ENCODE measurements around the gene PAPSS2.

GRCh38 chr10:87618566-87619423 lies 40.9 kb upstream of the PAPSS2 start:
- TF ChIP-seq CTCF (IDR thresholded peaks at IDR 0.05) (no peak), USF2 (CRISPR knock-in tag; IDR thresholded peaks at IDR 0.05) (no peak), NR1H2 (CRISPR knock-in tag; IDR thresholded peaks at IDR 0.05) (no peak), STAT6 (CRISPR knock-in tag; conservative IDR thresholded peaks at IDR 0.05; ENCODE audit: low read depth) (no peak), MAX (CRISPR knock-in tag; IDR thresholded peaks at IDR 0.05) (no peak), CBFB (CRISPR knock-in tag; IDR thresholded peaks at IDR 0.05; ENCODE audit: low read depth) (no peak), ETV6 (CRISPR knock-in tag; IDR thresholded peaks at IDR 0.05) (no peak), FOXP4 (CRISPR knock-in tag; IDR thresholded peaks at IDR 0.05) (no peak), CREB1 (CRISPR knock-in tag; IDR thresholded peaks at IDR 0.05) (no peak)
- TF ChIP-seq, protein P1, sequence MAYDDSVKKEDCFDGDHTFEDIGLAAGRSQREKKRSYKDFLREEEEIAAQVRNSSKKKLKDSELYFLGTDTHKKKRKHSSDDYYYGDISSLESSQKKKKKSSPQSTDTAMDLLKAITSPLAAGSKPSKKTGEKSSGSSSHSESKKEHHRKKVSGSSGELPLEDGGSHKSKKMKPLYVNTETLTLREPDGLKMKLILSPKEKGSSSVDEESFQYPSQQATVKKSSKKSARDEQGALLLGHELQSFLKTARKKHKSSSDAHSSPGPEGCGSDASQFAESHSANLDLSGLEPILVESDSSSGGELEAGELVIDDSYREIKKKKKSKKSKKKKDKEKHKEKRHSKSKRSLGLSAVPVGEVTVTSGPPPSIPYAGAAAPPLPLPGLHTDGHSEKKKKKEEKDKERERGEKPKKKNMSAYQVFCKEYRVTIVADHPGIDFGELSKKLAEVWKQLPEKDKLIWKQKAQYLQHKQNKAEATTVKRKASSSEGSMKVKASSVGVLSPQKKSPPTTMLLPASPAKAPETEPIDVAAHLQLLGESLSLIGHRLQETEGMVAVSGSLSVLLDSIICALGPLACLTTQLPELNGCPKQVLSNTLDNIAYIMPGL (CRISPR knock-in tag; IDR thresholded peaks at IDR 0.05): no peak
- TF ChIP-seq, protein P2, sequence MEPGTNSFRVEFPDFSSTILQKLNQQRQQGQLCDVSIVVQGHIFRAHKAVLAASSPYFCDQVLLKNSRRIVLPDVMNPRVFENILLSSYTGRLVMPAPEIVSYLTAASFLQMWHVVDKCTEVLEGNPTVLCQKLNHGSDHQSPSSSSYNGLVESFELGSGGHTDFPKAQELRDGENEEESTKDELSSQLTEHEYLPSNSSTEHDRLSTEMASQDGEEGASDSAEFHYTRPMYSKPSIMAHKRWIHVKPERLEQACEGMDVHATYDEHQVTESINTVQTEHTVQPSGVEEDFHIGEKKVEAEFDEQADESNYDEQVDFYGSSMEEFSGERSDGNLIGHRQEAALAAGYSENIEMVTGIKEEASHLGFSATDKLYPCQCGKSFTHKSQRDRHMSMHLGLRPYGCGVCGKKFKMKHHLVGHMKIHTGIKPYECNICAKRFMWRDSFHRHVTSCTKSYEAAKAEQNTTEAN (CRISPR knock-in tag; IDR thresholded peaks at IDR 0.05): no peak
- TF ChIP-seq, protein P3, sequence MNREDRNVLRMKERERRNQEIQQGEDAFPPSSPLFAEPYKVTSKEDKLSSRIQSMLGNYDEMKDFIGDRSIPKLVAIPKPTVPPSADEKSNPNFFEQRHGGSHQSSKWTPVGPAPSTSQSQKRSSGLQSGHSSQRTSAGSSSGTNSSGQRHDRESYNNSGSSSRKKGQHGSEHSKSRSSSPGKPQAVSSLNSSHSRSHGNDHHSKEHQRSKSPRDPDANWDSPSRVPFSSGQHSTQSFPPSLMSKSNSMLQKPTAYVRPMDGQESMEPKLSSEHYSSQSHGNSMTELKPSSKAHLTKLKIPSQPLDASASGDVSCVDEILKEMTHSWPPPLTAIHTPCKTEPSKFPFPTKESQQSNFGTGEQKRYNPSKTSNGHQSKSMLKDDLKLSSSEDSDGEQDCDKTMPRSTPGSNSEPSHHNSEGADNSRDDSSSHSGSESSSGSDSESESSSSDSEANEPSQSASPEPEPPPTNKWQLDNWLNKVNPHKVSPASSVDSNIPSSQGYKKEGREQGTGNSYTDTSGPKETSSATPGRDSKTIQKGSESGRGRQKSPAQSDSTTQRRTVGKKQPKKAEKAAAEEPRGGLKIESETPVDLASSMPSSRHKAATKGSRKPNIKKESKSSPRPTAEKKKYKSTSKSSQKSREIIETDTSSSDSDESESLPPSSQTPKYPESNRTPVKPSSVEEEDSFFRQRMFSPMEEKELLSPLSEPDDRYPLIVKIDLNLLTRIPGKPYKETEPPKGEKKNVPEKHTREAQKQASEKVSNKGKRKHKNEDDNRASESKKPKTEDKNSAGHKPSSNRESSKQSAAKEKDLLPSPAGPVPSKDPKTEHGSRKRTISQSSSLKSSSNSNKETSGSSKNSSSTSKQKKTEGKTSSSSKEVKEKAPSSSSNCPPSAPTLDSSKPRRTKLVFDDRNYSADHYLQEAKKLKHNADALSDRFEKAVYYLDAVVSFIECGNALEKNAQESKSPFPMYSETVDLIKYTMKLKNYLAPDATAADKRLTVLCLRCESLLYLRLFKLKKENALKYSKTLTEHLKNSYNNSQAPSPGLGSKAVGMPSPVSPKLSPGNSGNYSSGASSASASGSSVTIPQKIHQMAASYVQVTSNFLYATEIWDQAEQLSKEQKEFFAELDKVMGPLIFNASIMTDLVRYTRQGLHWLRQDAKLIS (CRISPR knock-in tag; IDR thresholded peaks at IDR 0.05; ENCODE audit: borderline replicate concordance): no peak
- TF ChIP-seq, protein P4, sequence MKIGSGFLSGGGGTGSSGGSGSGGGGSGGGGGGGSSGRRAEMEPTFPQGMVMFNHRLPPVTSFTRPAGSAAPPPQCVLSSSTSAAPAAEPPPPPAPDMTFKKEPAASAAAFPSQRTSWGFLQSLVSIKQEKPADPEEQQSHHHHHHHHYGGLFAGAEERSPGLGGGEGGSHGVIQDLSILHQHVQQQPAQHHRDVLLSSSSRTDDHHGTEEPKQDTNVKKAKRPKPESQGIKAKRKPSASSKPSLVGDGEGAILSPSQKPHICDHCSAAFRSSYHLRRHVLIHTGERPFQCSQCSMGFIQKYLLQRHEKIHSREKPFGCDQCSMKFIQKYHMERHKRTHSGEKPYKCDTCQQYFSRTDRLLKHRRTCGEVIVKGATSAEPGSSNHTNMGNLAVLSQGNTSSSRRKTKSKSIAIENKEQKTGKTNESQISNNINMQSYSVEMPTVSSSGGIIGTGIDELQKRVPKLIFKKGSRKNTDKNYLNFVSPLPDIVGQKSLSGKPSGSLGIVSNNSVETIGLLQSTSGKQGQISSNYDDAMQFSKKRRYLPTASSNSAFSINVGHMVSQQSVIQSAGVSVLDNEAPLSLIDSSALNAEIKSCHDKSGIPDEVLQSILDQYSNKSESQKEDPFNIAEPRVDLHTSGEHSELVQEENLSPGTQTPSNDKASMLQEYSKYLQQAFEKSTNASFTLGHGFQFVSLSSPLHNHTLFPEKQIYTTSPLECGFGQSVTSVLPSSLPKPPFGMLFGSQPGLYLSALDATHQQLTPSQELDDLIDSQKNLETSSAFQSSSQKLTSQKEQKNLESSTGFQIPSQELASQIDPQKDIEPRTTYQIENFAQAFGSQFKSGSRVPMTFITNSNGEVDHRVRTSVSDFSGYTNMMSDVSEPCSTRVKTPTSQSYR (CRISPR knock-in tag; IDR thresholded peaks at IDR 0.05): no peak

Measured in WTC11 (cell line).